Spleen (tissue), 11 donors: ENCODE data around the gene ADARB2. TPM values are rescaled to one million over a fixed set of nuclear protein-coding genes. Genes with fewer than 3 reads are reported as not detected.

Experiments used
- DNase-seq: peaks from one replicate; pipeline ENCODE4 v3.0.0-alpha.2; 2020
- H3K27ac ChIP-seq, 8 donors: fragments of 200-600 bp; sonication (generic) in 7 of 8; 1 replicate in 4 of 8; 2 replicates in 4 of 8; pipeline versions ENCODE4 v1.5.0 to v1.8.0; 2016 to 2021; ENCODE audit warnings: inconsistent platforms in 4 of 8, mild to moderate bottlenecking in 4 of 8, moderate library complexity in 1 of 8
- H3K27me3 ChIP-seq, 7 donors: fragments of 200-600 bp; sonication (generic) in 6 of 7; replicated peaks in 1 of 7; 1 replicate in 4 of 7; 2 replicates in 3 of 7; pipeline versions ENCODE4 v1.5.0 to v1.8.0; 2016 to 2021; ENCODE audit warnings: inconsistent platforms in 3 of 7, mild to moderate bottlenecking in 1 of 7
- H3K36me3 ChIP-seq, 6 donors: fragments of 200-600 bp; sonication (generic) in 5 of 6; 1 replicate in 4 of 6; 2 replicates in 2 of 6; pipeline versions ENCODE4 v1.5.0 to v1.8.0; 2016 to 2021; ENCODE audit warnings: inconsistent platforms in 2 of 6
- H3K4me1 ChIP-seq, 6 donors: fragments of 200-600 bp; sonication (generic) in 5 of 6; 1 replicate in 3 of 6; 2 replicates in 3 of 6; pipeline versions ENCODE4 v1.5.0 to v1.8.0; 2016 to 2021; ENCODE audit warnings: inconsistent platforms in 3 of 6
- H3K4me3 ChIP-seq, 8 donors: fragments of 200-600 bp; sonication (generic) in 7 of 8; 1 replicate in 4 of 8; 2 replicates in 4 of 8; pipeline versions ENCODE4 v1.5.0 to v1.8.0; 2016 to 2021; ENCODE audit warnings: inconsistent platforms in 4 of 8, mild to moderate bottlenecking in 4 of 8, moderate library complexity in 2 of 8
- H3K9me3 ChIP-seq, 8 donors: fragments of 200-600 bp; sonication (generic) in 7 of 8; 1 replicate in 4 of 8; 2 replicates in 4 of 8; pipeline versions ENCODE4 v1.5.0 to v1.8.0; 2016 to 2021; ENCODE audit warnings: inconsistent platforms in 4 of 8
- POLR2A ChIP-seq, 3 donors: fragments of 450-650 bp; IDR thresholded peaks; one replicate each; pipeline ENCODE4 v1.5.1; 2017; ENCODE audit warnings: antibody characterized with exemption in 3 of 3, mild to moderate bottlenecking in 1 of 3
- POLR2AphosphoS5 ChIP-seq, 3 donors: sonication (generic); formaldehyde crosslinking; IDR thresholded peaks; one replicate each; pipeline ENCODE4 v1.5.1; 2017; ENCODE audit warnings: antibody characterized with exemption in 3 of 3
- WGBS, 5 donors: extraction: QIAGEN DNeasy Blood & Tissue Kit in 3 of 5; methylation state at CpG; one replicate each; pipeline versions ENCODE4 v1.1.5 to v1.1.7; 2013 to 2018; 5-methylcytosine and 5-hydroxymethylcytosine counted together
- intact Hi-C: fragments of 100-400 bp; cut with DNase I; formaldehyde crosslinking; loops from one replicate; pipeline ENCODE4 v1.15.0; 2023; ENCODE audit warnings: low total_unique reads
- polyA plus RNA-seq, 3 donors: library from polyadenylated mRNA; stranded (reverse); fragments of 200-250 nt; gene quantifications; one replicate each; pipeline ENCODE4 v1.2.1, GENCODE V29; 2013
- total RNA-seq, 7 donors: library from RNA; depleted of rRNA in 3 of 7; stranded (reverse); fragments of >200 nt in 3 of 7; fragmentation: NEBNext Ultra II Directional in 4 of 7; extraction: Animal tissue kit (Norgen Biotek cat#: 25700) in 4 of 7; gene quantifications; one replicate each; pipeline versions ENCODE4 v1.1.0 to v1.2.1, GENCODE V29; 2016 to 2021
- TF ChIP-seq, protein P1 (sequence below), 11 experiments: fragments of 200-600 bp in 7 of 11; fragments of 450-650 bp in 4 of 11; sonication (generic) in 4 of 11; IDR thresholded peaks in 8 of 11; conservative IDR thresholded peaks in 3 of 11; 1 replicate in 7 of 11; 2 replicates in 4 of 11; pipeline versions ENCODE4 v1.4.0 to v1.8.0; 2016 to 2021; ENCODE audit warnings: antibody characterized with exemption in 11 of 11, inconsistent platforms in 4 of 11, mild to moderate bottlenecking in 1 of 11
- donor health status: healthy with polysubstance abuse.
- donor health status: DM: no; HTN: no; CAD: no; lungs with moderate emphysema.
- donor health status: DM: no; HTN: no; CAD: no.
- donor health status: Bipolar disorder and iron deficiency.
- donor health status: healthy.
- donor health status: DM: no; HTN: no; CAD: no.
- donor health status: DM: yes; HTN: yes; CAD: no.

Gene ADARB2
- total and polyA plus RNA-seq, 10 donors, result 0.05 to 8.1 (median 0.96) TPM

DNA sequence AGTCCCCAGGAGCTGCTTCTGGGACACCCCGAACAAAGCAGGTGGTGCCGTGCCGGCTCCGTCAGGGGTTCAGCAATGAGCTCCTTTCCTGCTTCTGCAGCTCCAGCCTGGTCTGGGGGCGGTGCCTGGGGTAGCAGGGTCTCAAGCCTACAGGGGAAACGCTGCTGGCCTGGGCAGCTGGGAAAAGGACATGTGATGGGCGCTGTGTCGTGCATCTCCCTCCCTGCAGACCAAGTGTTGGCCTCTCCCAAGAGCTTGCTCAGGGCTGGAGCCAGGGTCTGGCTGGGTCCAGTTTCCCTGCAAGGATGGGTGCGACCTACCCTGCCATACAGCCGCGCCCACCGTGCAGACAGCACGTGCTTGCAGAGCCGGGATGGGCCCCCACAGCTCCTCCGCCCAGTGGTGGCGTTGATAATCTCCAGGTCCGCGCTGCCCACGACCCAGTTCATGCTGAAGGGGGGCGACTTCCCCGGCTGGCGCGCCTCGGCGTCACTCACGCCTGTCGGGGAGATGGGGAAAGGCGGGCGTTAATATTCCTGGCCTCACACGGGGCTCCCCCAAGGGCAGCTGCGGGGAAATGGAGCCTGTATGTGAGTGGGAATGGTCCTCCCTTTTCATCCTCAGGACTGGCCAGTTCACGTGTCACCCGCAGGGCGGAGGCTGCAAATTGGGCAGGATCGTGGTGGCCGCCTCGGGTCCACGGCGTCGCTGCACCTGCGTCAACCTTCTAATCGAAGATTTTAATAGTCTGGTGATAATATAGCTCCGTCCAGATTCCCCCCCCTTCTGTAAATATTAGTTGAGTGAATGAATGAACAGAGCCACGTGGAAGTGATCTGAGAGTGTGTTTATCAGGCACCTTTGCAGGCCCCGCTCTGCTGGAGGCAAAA lies 552.5 kb downstream of the ADARB2 start:
- Histone ChIP-seq H3K4me3 (no peak overlapping the region), H3K9me3 (no peaks in the 10 kb centered on the region), H3K36me3 (no peaks in the 10 kb centered on the region), H3K27me3 (peaks cover 0 to 25% (median 0%) of the 10 kb centered on the region in 7 donors), H3K4me1 (no peaks in the 10 kb centered on the region), H3K27ac (no peak overlapping the region)
- DNase-seq, result peak; percentile 69
- 82 to 90% (median 85%) methylated on average over 26 to 45 of the region's 45 CpGs for WGBS, 5 donors
- intact Hi-C loops, result no loop called here
- TF ChIP-seq, protein P1, sequence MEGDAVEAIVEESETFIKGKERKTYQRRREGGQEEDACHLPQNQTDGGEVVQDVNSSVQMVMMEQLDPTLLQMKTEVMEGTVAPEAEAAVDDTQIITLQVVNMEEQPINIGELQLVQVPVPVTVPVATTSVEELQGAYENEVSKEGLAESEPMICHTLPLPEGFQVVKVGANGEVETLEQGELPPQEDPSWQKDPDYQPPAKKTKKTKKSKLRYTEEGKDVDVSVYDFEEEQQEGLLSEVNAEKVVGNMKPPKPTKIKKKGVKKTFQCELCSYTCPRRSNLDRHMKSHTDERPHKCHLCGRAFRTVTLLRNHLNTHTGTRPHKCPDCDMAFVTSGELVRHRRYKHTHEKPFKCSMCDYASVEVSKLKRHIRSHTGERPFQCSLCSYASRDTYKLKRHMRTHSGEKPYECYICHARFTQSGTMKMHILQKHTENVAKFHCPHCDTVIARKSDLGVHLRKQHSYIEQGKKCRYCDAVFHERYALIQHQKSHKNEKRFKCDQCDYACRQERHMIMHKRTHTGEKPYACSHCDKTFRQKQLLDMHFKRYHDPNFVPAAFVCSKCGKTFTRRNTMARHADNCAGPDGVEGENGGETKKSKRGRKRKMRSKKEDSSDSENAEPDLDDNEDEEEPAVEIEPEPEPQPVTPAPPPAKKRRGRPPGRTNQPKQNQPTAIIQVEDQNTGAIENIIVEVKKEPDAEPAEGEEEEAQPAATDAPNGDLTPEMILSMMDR (IDR thresholded peaks at IDR 0.05 in 8 of 11, conservative IDR thresholded peaks at IDR 0.05 in 3 of 11), result no peak
- no peak for TF ChIP-seq POLR2AphosphoS5 (IDR thresholded peaks at IDR 0.05)
- TF ChIP-seq POLR2A (IDR thresholded peaks at IDR 0.05), result no peak

DNA sequence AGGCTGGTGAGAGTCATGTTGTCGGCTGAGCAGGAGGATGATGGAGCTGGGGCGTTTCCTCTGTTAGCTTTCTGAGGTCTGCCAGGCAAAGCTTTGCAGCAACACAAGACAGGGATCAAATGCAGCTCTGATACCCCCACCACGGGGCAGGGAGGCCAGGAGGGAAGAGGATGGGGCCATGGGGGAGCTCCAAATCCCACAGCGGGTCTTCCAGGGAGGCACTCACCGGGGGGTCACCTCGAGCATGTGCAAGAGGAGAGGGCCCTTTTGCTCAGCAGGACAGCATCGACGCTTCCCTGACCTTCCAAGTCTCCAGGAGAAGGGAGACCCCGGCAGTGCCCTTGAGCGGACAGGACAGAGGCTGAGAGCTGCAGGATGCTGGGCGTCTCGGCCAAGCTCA lies 553.6 kb downstream of the ADARB2 start:
- H3K36me3 ChIP-seq, result no peaks in the 10 kb centered on the region
- peak; percentile 47 for DNase-seq
- intact Hi-C loops, result no loop called here
- no peak for TF ChIP-seq POLR2A (IDR thresholded peaks at IDR 0.05)
- TF ChIP-seq POLR2AphosphoS5 (IDR thresholded peaks at IDR 0.05), result no peak
- TF ChIP-seq, protein P1 (IDR thresholded peaks at IDR 0.05 in 8 of 11, conservative IDR thresholded peaks at IDR 0.05 in 3 of 11), result no peak
- H3K9me3 ChIP-seq, result no peaks in the 10 kb centered on the region
- WGBS, 5 donors, result 57 to 72% (median 69%) methylated on average over 6 to 12 of the region's 12 CpGs
- H3K4me3 ChIP-seq, result no peak overlapping the region
- H3K27me3 ChIP-seq, result peaks cover 0 to 25% (median 0%) of the 10 kb centered on the region in 7 donors
- H3K4me1 ChIP-seq, result no peaks in the 10 kb centered on the region
- H3K27ac ChIP-seq, result no peak overlapping the region

DNA sequence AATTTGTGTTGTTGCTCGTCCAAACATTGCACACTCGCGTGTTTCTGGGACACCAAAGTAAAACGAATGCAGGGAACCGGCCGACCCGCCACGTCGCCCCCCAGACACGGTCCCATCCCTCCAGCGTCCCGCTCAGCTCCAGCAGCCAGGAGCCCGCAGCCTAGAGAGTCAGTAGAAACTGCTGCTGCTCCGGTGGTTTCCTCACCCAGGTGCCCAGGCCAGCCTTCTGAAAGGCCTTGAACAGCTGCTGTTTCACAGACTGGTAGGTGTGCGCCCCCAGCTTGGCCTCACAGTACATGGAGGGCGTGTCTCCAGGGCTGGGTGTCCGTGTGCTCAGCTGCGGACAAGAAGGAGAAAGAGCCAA lies 554.3 kb downstream of the ADARB2 start:
- whole genome bisulfite sequencing, 5 donors, result 81 to 87% (median 85%) methylated on average over 17 to 18 of the region's 18 CpGs

More for the DNA sequence above, 554.3 kb downstream of the ADARB2 start:
- Histone ChIP-seq H3K36me3 (no peaks in the 10 kb centered on the region), H3K27me3 (peaks cover 0 to 25% (median 0%) of the 10 kb centered on the region in 7 donors), H3K9me3 (no peaks in the 10 kb centered on the region), H3K4me1 (no peaks in the 10 kb centered on the region), H3K4me3 (no peak overlapping the region), H3K27ac (no peak overlapping the region)
- intact Hi-C loops, result no loop called here
- TF ChIP-seq, protein P1 (IDR thresholded peaks at IDR 0.05 in 8 of 11, conservative IDR thresholded peaks at IDR 0.05 in 3 of 11), result no peak
- DNase-seq, result peak; percentile 58
